ENCODE results near the gene DDRGK1.

DNA sequence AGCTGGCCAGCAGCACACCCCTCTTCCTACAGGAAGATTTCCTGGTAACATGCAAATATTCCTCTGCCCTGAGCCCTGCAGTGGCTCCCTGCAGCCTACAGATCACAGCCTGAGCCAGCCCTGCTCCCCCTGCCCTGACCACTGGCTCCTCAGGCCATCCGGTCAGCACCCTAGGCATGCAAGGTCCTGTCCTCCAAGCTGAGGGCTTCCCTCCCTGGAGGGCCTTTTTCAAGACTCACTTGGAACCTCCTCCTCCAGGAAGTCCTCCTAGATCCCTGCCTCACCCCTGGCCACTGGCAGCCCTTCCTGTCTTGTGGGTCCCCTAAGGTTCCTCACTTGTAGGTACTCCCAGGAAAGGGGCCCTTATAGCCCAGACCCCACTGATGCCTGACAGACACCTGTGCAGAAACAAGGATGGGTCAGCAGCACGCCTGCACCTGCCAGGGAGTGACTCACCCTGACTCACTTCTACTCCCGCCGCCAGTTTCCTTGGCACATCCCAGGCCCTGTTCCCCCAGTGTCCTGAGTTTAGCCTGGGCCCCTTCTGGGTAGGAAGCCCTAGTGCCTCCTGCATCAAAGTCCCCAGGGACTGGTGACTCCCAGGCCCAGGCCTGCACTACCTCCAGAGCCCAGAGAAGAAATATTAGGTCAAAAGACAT is 31.3 kb upstream of the DDRGK1 start:
- no peak for TF ChIP-seq CTCF (conservative IDR thresholded peaks at IDR 0.05; ENCODE audit: low read depth, low read length)
- no peak for TF ChIP-seq MXI1 (IDR thresholded peaks at IDR 0.05; ENCODE audit: borderline replicate concordance, low read depth, low read length)
- TF ChIP-seq RCOR1 (IDR thresholded peaks at IDR 0.05; ENCODE audit: insufficient replicate concordance, low read length): peak; percentile 91

All from IMR-90 (cell line).